Activated CD8-positive, alpha-beta T cell treated with anti-CD3 and anti-CD28 coated beads for 36 hours (primary cell): ENCODE results near the gene MACF1. TPM values are rescaled to one million over a fixed set of nuclear protein-coding genes. Genes with fewer than 3 reads are reported as not detected.

Experiments used
- ATAC-seq: fragments of 200-7000 bp; cut with Tn5 transposase; one replicate; pipeline ENCODE4 v1.10.0; 2021; ENCODE audit warnings: mild to moderate bottlenecking, moderate library complexity
- CTCF ChIA-PET: fragments of 350-600 bp; sonication (Branson Sonifier 250); formaldehyde crosslinking; loops from one replicate; lab custom pipeline; 2021; ENCODE audit warnings: antibody characterized with exemption; lab: Charles Lee
- POLR2A ChIA-PET: fragments of 350-600 bp; sonication (Branson Sonifier 250); formaldehyde crosslinking; loops from one replicate; lab custom pipeline; 2021; ENCODE audit warnings: antibody characterized with exemption; lab: Charles Lee
- DNase-seq: peaks from one replicate; pipeline ENCODE4 v3.0.0-alpha.2; 2020
- H3K27ac Mint-ChIP-seq: one replicate; pipeline ENCODE4 v1.8.0; 2021; ENCODE audit warnings: mild to moderate bottlenecking, mixed read lengths
- H3K27me3 Mint-ChIP-seq: one replicate; pipeline ENCODE4 v1.8.0; 2021; ENCODE audit warnings: mixed read lengths
- H3K36me3 Mint-ChIP-seq: one replicate; pipeline ENCODE4 v1.8.0; 2021; ENCODE audit warnings: low read depth, mixed read lengths
- H3K4me1 Mint-ChIP-seq: one replicate; pipeline ENCODE4 v1.8.0; 2021; ENCODE audit warnings: low read depth, mixed read lengths
- H3K4me3 Mint-ChIP-seq: one replicate; pipeline ENCODE4 v1.8.0; 2021; ENCODE audit warnings: mild to moderate bottlenecking, moderate library complexity, mixed read lengths
- H3K9me3 Mint-ChIP-seq: one replicate; pipeline ENCODE4 v1.8.0; 2021; ENCODE audit warnings: mixed read lengths
- intact Hi-C: fragments of 100-400 bp; cut with micrococcal nuclease; formaldehyde crosslinking; loops from one replicate; pipeline ENCODE4 v1.10.0; 2022
- total RNA-seq, 2 experiments: library from RNA; stranded (reverse); gene quantifications; one replicate each; pipeline ENCODE4 v1.2.3, GENCODE V29; 2021
- TF ChIP-seq, protein P1 (sequence below): fragments of 200-600 bp; IDR thresholded peaks from one replicate; pipeline ENCODE4 v1.8.0; 2022; ENCODE audit warnings: antibody characterized with exemption, mild to moderate bottlenecking

MACF1 gene
- total RNA-seq, 2 experiments from 2014 or later, result 201 to 215 TPM

- ChIA-PET POLR2A (no interaction called here), CTCF (interaction anchor here (0.9 to 1.2 kb wide), 2 partner anchors 70 to 230 kb away, joined by 4 to 5 read pairs; no protein-coding TSS in a partner anchor)
- peak overlapping the region; percentile 37 for H3K4me3 Mint-ChIP-seq
- H3K9me3 Mint-ChIP-seq, result no peaks in the 10 kb centered on the region
- no peaks in the 10 kb centered on the region for H3K27me3 Mint-ChIP-seq
- TF ChIP-seq, protein P1, sequence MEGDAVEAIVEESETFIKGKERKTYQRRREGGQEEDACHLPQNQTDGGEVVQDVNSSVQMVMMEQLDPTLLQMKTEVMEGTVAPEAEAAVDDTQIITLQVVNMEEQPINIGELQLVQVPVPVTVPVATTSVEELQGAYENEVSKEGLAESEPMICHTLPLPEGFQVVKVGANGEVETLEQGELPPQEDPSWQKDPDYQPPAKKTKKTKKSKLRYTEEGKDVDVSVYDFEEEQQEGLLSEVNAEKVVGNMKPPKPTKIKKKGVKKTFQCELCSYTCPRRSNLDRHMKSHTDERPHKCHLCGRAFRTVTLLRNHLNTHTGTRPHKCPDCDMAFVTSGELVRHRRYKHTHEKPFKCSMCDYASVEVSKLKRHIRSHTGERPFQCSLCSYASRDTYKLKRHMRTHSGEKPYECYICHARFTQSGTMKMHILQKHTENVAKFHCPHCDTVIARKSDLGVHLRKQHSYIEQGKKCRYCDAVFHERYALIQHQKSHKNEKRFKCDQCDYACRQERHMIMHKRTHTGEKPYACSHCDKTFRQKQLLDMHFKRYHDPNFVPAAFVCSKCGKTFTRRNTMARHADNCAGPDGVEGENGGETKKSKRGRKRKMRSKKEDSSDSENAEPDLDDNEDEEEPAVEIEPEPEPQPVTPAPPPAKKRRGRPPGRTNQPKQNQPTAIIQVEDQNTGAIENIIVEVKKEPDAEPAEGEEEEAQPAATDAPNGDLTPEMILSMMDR, result no peak
- intact Hi-C loops, result no loop called here
- H3K36me3 Mint-ChIP-seq, result peaks cover 48% of the 10 kb centered on the region
- peak overlapping the region; percentile 76 for H3K27ac Mint-ChIP-seq
- DNase-seq, result no peak
- peaks cover 30% of the 10 kb centered on the region for H3K4me1 Mint-ChIP-seq
- peak; percentile 29 for ATAC-seq
Observed at GRCh38 chr1:39328586-39329121, 124.2 kb downstream of the MACF1 start.

GRCh38 chr1:39331647-39332046 lies 127.2 kb downstream of the MACF1 start:
- no peak for DNase-seq
- intact Hi-C loops, result no loop called here
- CTCF ChIA-PET, result interaction anchor here (1.0 to 2.7 kb wide), 2 partner anchors 96 to 233 kb away, joined by 3 to 6 read pairs; no protein-coding TSS in a partner anchor
- POLR2A ChIA-PET, result interaction anchor here (0.7 to 1.0 kb wide), 2 partner anchors 12 to 40 kb away, joined by 3 read pairs; no protein-coding TSS in a partner anchor
- no peaks in the 10 kb centered on the region for H3K9me3 Mint-ChIP-seq
- ATAC-seq, result no peak
- H3K27ac Mint-ChIP-seq, result peak overlapping the region; percentile 16
- no peak overlapping the region for H3K4me3 Mint-ChIP-seq
- TF ChIP-seq, protein P1, result no peak
- peaks cover 54% of the 10 kb centered on the region for H3K36me3 Mint-ChIP-seq
- H3K27me3 Mint-ChIP-seq, result no peaks in the 10 kb centered on the region
- H3K4me1 Mint-ChIP-seq, result peaks cover 30% of the 10 kb centered on the region

DNA sequence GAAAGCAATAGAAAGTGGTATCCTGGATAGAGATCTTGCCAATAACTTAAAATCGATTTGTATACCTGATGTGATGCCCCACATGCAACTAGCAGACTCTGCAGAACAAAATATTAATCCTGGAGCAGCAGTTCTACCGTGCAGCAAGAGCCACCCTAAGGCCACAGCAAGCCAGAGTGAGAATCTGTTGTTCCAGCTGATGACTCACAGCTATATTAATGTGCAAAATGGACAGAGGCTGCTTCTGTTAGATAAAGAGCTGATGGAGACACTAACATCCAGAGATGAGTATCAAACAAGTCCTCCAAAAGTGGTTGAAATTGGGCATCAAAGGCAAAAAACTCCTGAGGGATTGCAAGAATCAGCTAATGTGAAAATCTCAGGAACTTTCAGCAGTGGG lies 127.8 kb downstream of the MACF1 start:
- no peaks in the 10 kb centered on the region for H3K9me3 Mint-ChIP-seq
- peak overlapping the region; percentile 51 for H3K27ac Mint-ChIP-seq
- no peak for DNase-seq
- peaks cover 24% of the 10 kb centered on the region for H3K4me1 Mint-ChIP-seq
- ChIA-PET CTCF (interaction anchor here (1.0 to 2.7 kb wide), 2 partner anchors 95 to 234 kb away, joined by 3 to 6 read pairs; no protein-coding TSS in a partner anchor), POLR2A (interaction anchor here (1.0 kb wide), 1 partner anchor 39 kb away, joined by 3 read pairs; no protein-coding TSS in a partner anchor)
- TF ChIP-seq, protein P1, result no peak
- intact Hi-C loops, result no loop called here
- H3K36me3 Mint-ChIP-seq, result peaks cover 52% of the 10 kb centered on the region
- H3K4me3 Mint-ChIP-seq, result no peak overlapping the region
- ATAC-seq, result no peak
- H3K27me3 Mint-ChIP-seq, result no peaks in the 10 kb centered on the region

GRCh38 chr1:39332828-39333227 lies 128.3 kb downstream of the MACF1 start:
- no peak overlapping the region for H3K4me3 Mint-ChIP-seq
- peaks cover 19% of the 10 kb centered on the region for H3K4me1 Mint-ChIP-seq
- ChIA-PET CTCF (interaction anchor here (1.0 to 2.7 kb wide), 2 partner anchors 95 to 234 kb away, joined by 3 to 6 read pairs; no protein-coding TSS in a partner anchor), POLR2A (interaction anchor here (1.0 kb wide), 1 partner anchor 39 kb away, joined by 3 read pairs; no protein-coding TSS in a partner anchor)
- intact Hi-C loops, result no loop called here
- no peaks in the 10 kb centered on the region for H3K27me3 Mint-ChIP-seq
- DNase-seq, result no peak
- no peaks in the 10 kb centered on the region for H3K9me3 Mint-ChIP-seq
- peaks cover 46% of the 10 kb centered on the region for H3K36me3 Mint-ChIP-seq
- ATAC-seq, result no peak
- H3K27ac Mint-ChIP-seq, result peak overlapping the region; percentile 51
- TF ChIP-seq, protein P1, result no peak

- DNase-seq, result no peak
- no peak for ATAC-seq
- peak overlapping the region; percentile 51 for H3K27ac Mint-ChIP-seq
- CTCF ChIA-PET, result no interaction called here
- TF ChIP-seq, protein P1, result no peak
- POLR2A ChIA-PET, result no interaction called here
- peaks cover 15% of the 10 kb centered on the region for H3K4me1 Mint-ChIP-seq
- no peaks in the 10 kb centered on the region for H3K27me3 Mint-ChIP-seq
- no peaks in the 10 kb centered on the region for H3K9me3 Mint-ChIP-seq
- intact Hi-C loops, result no loop called here
- no peak overlapping the region for H3K4me3 Mint-ChIP-seq
- H3K36me3 Mint-ChIP-seq, result peaks cover 47% of the 10 kb centered on the region
Observed at GRCh38 chr1:39333296-39333695, 128.8 kb downstream of the MACF1 start.
